GM12864 (cell line): ENCODE measurements around the gene CEBPE.

Source experiments
- DNase-seq: peaks from one replicate; pipeline ENCODE4 v3.0.0-alpha.2; 2011; ENCODE audit warnings: low read depth
- H3K4me3 ChIP-seq: 2 replicates; pipeline ENCODE4 v1.5.1; 2011; ENCODE audit warnings: mild to moderate bottlenecking, low read depth, low read length, control low read depth
- TF ChIP-seq, protein P1 (sequence below): IDR thresholded peaks from 2 replicates; pipeline ENCODE4 v1.5.1; 2011; ENCODE audit warnings: low read depth, mild to moderate bottlenecking, moderate library complexity, low read length, control low read depth, inconsistent platforms; ENCODE audit errors: missing control alignments

The CEBPE gene

GRCh38 chr14:23146351-23146910 lies 27.4 kb upstream of the CEBPE start:
- H3K4me3 ChIP-seq, result no peak overlapping the region
- TF ChIP-seq, protein P1, sequence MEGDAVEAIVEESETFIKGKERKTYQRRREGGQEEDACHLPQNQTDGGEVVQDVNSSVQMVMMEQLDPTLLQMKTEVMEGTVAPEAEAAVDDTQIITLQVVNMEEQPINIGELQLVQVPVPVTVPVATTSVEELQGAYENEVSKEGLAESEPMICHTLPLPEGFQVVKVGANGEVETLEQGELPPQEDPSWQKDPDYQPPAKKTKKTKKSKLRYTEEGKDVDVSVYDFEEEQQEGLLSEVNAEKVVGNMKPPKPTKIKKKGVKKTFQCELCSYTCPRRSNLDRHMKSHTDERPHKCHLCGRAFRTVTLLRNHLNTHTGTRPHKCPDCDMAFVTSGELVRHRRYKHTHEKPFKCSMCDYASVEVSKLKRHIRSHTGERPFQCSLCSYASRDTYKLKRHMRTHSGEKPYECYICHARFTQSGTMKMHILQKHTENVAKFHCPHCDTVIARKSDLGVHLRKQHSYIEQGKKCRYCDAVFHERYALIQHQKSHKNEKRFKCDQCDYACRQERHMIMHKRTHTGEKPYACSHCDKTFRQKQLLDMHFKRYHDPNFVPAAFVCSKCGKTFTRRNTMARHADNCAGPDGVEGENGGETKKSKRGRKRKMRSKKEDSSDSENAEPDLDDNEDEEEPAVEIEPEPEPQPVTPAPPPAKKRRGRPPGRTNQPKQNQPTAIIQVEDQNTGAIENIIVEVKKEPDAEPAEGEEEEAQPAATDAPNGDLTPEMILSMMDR, result no peak
- no peak for DNase-seq

DNA sequence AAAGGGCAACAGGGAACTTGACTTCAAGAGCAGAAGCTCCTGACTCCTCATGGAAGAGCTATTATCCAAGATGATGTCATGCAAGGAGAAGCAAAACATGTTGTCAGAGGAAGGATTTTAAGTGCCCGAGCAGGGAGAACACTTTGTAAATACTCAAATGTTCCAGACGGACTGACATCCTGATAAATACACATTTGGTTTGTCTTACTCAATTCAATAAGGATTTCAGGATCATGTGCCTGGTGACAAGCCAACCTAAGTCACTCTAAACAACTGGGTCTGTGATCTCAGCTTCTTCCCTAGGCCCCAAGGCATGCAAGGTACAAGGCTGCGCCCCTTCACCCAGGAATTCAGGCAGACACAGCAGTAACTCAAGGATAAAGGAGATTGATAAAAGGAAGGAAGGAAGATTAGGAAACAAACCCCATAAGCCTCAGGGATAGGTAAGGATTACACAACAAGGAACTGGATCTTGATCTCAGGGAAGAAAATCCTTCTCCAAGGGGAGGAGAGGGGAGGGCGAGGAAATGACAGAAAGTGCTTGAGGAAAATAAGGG lies 26.8 kb upstream of the CEBPE start:
- no peak overlapping the region for H3K4me3 ChIP-seq
- no peak for DNase-seq
- TF ChIP-seq, protein P1, result no peak

DNA sequence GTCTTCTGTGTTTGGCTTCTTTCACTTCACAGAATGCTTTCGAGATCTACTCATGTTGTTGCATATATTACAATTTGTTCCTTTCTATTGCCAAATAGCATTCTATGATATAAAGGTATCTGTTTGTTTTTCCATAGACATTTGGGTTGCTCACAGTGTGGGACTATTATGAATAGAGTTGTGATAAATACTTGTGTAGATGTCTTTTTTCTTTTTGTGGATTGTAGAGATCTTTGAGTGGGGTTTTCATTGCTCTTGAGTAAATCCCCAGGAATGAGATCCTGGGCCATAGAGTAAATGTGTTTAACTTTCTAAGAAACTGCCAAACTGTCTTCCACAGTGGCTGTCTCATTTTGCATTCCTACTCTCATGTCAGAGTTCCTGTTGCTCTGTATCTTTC lies 24.9 kb upstream of the CEBPE start:
- no peak overlapping the region for H3K4me3 ChIP-seq
- TF ChIP-seq, protein P1, result no peak
- DNase-seq, result no peak

GRCh38 chr14:23142826-23143225 lies 23.8 kb upstream of the CEBPE start:
- TF ChIP-seq, protein P1, result no peak
- H3K4me3 ChIP-seq, result no peak overlapping the region
- DNase-seq, result no peak

GRCh38 chr14:23141706-23142444 lies 22.8 kb upstream of the CEBPE start:
- TF ChIP-seq, protein P1, result no peak
- no peak for DNase-seq
- H3K4me3 ChIP-seq, result no peak overlapping the region

DNA sequence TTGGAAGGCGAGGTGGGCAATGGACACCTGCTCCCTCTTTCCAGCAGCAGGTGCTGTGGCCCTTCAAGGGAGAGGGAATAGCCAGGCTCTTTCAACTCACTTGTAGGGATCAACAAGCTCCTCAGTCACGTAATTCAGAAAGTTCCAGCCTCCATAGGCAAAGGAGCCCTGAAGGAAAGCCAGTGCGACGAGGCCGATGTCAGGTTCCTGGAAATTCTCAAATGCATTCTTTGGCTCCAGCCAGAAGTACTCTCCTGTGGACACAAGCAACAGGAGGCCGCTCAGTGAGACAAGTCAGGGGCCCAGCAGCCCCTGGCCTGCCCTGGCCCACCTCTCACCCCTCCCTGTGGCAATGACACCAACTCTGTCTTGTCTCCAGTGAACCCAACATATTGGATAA lies 21.3 kb upstream of the CEBPE start:
- no peak overlapping the region for H3K4me3 ChIP-seq
- no peak for DNase-seq
- TF ChIP-seq, protein P1, result no peak
